CD14-positive monocyte (primary cell): ENCODE results near the gene ZDHHC14. TPM values are rescaled to one million over a fixed set of nuclear protein-coding genes. Genes with fewer than 3 reads are reported as not detected.
A peak's percentile ranks its signal among the peaks of the same experiment; 100 is the strongest.

Source experiments
- DNase-seq, 3 donors: peaks; one replicate each; pipeline ENCODE4 v3.0.0-alpha.2; 2011 to 2022
- H2AFZ ChIP-seq: 2 replicates; pipeline ENCODE4 v1.6.0; 2012; ENCODE audit warnings: mild to moderate bottlenecking, low read depth, low read length, inconsistent platforms; ENCODE audit not compliant: insufficient read depth, poor library complexity, severe bottlenecking
- H3K27ac ChIP-seq, 2 donors: 1 replicate in 1 of 2; 2 replicates in 1 of 2; pipeline ENCODE4 v1.5.1; 2012 to 2013; ENCODE audit warnings: low read length in 2 of 2, control low read depth in 1 of 2, inconsistent platforms in 1 of 2, low read depth in 1 of 2, mild to moderate bottlenecking in 1 of 2
- H3K27me3 ChIP-seq, 2 donors: one replicate each; pipeline versions ENCODE4 v1.6.0 to v1.6.1; 2011 to 2013; ENCODE audit warnings: low read length in 2 of 2; ENCODE audit not compliant: control insufficient read depth in 2 of 2, insufficient read depth in 2 of 2
- H3K36me3 ChIP-seq, 2 donors: replicated peaks in 1 of 2; 1 replicate in 1 of 2; 2 replicates in 1 of 2; pipeline versions ENCODE4 v1.5.1 to v1.6.1; 2012 to 2013; ENCODE audit warnings: low read length in 2 of 2, control low read depth in 1 of 2, inconsistent platforms in 1 of 2, mild to moderate bottlenecking in 1 of 2; ENCODE audit not compliant: insufficient read depth in 2 of 2, control insufficient read depth in 1 of 2
- H3K4me1 ChIP-seq, 2 donors: 1 replicate in 1 of 2; 2 replicates in 1 of 2; pipeline versions ENCODE4 v1.5.1 to v1.6.1; 2012 to 2013; ENCODE audit warnings: low read length in 2 of 2, control low read depth in 1 of 2, inconsistent platforms in 1 of 2, mild to moderate bottlenecking in 1 of 2, moderate library complexity in 1 of 2; ENCODE audit not compliant: insufficient read depth in 2 of 2, control insufficient read depth in 1 of 2
- H3K4me2 ChIP-seq: replicated peaks from 2 replicates; pipeline ENCODE3; 2012; ENCODE audit warnings: low read length, moderate library complexity, mild to moderate bottlenecking; ENCODE audit not compliant: poor library complexity, severe bottlenecking; ENCODE audit errors: extremely low read depth
- H3K4me3 ChIP-seq, 3 experiments: fragments of 200-600 bp in 1 of 3; sonication (generic) in 1 of 3; replicated peaks in 1 of 3; 1 replicate in 2 of 3; 2 replicates in 1 of 3; pipeline ENCODE4 v1.5.1; 2011 to 2013; ENCODE audit warnings: low read length in 3 of 3, mild to moderate bottlenecking in 3 of 3, control low read depth in 2 of 3, low read depth in 2 of 3, inconsistent platforms in 1 of 3, moderate library complexity in 1 of 3
- H3K79me2 ChIP-seq: 2 replicates; pipeline ENCODE4 v1.6.0; 2012; ENCODE audit warnings: mild to moderate bottlenecking, control low read depth, inconsistent platforms, low read length, moderate library complexity; ENCODE audit not compliant: insufficient read depth
- H3K9ac ChIP-seq: 2 replicates; pipeline ENCODE4 v1.6.0; 2017; ENCODE audit warnings: low read length, mild to moderate bottlenecking; ENCODE audit not compliant: insufficient read depth, poor library complexity, severe bottlenecking
- H3K9me3 ChIP-seq, 2 donors: replicated peaks in 1 of 2; 1 replicate in 1 of 2; 2 replicates in 1 of 2; pipeline versions ENCODE4 v1.5.1 to v1.6.1; 2012 to 2013; ENCODE audit warnings: low read length in 2 of 2, control low read depth in 1 of 2; ENCODE audit not compliant: control insufficient read depth in 1 of 2, insufficient read depth in 1 of 2
- H4K20me1 ChIP-seq: 2 replicates; pipeline ENCODE4 v1.6.0; 2012; ENCODE audit warnings: mild to moderate bottlenecking, low read length, control low read depth, moderate library complexity; ENCODE audit not compliant: insufficient read depth
- H3K27ac Mint-ChIP-seq, 7 donors: one replicate each; pipeline ENCODE4 v1.8.0; 2020; ENCODE audit warnings: mild to moderate bottlenecking in 7 of 7, mixed read lengths in 7 of 7, moderate library complexity in 6 of 7, inconsistent platforms in 2 of 7
- H3K27me3 Mint-ChIP-seq, 3 donors: one replicate each; pipeline ENCODE4 v1.8.0; 2021 to 2022; ENCODE audit warnings: low read depth in 3 of 3, mild to moderate bottlenecking in 3 of 3, mixed read lengths in 3 of 3, moderate library complexity in 3 of 3, inconsistent platforms in 1 of 3
- H3K36me3 Mint-ChIP-seq, 2 donors: one replicate each; pipeline ENCODE4 v1.8.0; 2020; ENCODE audit warnings: mixed read lengths in 2 of 2, inconsistent platforms in 1 of 2, mild to moderate bottlenecking in 1 of 2
- H3K4me1 Mint-ChIP-seq: one replicate; pipeline ENCODE4 v1.8.0; 2020; ENCODE audit warnings: mild to moderate bottlenecking, mixed read lengths
- H3K4me3 Mint-ChIP-seq, 2 donors: one replicate each; pipeline ENCODE4 v1.8.0; 2020; ENCODE audit warnings: mild to moderate bottlenecking in 2 of 2, mixed read lengths in 2 of 2, moderate library complexity in 1 of 2
- H3K9me3 Mint-ChIP-seq, 7 donors: one replicate each; pipeline ENCODE4 v1.8.0; 2020 to 2022; ENCODE audit warnings: mixed read lengths in 7 of 7, mild to moderate bottlenecking in 6 of 7, moderate library complexity in 6 of 7, inconsistent platforms in 2 of 7
- WGBS: methylation state at CpG from one replicate; pipeline ENCODE4 v1.1.5; 2013; ENCODE audit warnings: missing lambda C conversion rate; ENCODE audit not compliant: insufficient coverage; 5-methylcytosine and 5-hydroxymethylcytosine counted together
- intact Hi-C, 2 donors: fragments of 100-400 bp; cut with micrococcal nuclease; formaldehyde crosslinking; loops; one replicate each; pipeline versions ENCODE4 v1.15.0 to v1.15.1; 2023
- polyA plus RNA-seq, 3 donors: library from polyadenylated mRNA; depleted of rRNA in 1 of 3; unstranded in 2 of 3; stranded (reverse) in 1 of 3; fragments of 300-500 nt in 2 of 3; fragments of >200 nt in 1 of 3; fragmentation: Illumina TruSeq in 2 of 3; gene quantifications; 1 replicate in 2 of 3; 2 replicates in 1 of 3; pipeline ENCODE4 v1.2.3, GENCODE V29; 2012 to 2021
- TF ChIP-seq, protein P1 (sequence below): fragments of 200-600 bp; IDR thresholded peaks from one replicate; pipeline ENCODE4 v1.8.0; 2022; ENCODE audit warnings: antibody characterized with exemption, mild to moderate bottlenecking

ZDHHC14 gene
- polyA plus RNA-seq, 3 donors = 0.30 to 1.7 (median 0.93) TPM

DNA sequence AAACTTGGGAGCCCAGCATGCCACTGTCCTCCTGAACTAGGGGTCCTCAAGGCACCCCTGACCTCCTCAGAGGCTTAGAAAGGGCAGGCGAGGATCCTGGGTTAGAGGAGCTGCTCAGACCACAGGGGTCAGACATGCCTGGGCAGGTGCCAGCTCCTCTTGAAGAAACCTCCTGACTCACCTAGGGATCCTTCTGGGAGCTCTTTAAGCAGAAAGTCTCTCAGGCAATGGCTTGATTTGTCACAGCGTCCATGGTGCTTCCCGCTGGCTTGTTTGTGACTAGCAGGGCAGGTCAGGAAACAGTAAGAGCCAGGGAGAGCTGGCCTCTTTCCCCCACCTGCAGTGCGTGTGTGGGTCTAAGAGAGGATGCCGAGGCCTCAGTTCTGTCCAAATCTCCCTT, 267.6 kb downstream of the ZDHHC14 start:
- no peak for DNase-seq
- 80% methylated on average over 3 of the region's 5 CpGs for WGBS
- Histone ChIP-seq H3K4me2 (no peak overlapping the region), H3K9ac (no peak overlapping the region), H3K27ac (no peak overlapping the region), H3K4me3 (no peak overlapping the region), H3K36me3 (no peaks in the 10 kb centered on the region), H4K20me1 (no peaks in the 10 kb centered on the region), H3K9me3 (no peaks in the 10 kb centered on the region), H2AFZ (no peak overlapping the region), H3K4me1 (peaks cover 5 to 15% of the 10 kb centered on the region in 2 donors), H3K79me2 (no peaks in the 10 kb centered on the region), H3K27me3 (no peaks in the 10 kb centered on the region)
- Mint-ChIP-seq H3K4me3 (no peak overlapping the region), H3K9me3 (peaks cover 0 to 5% (median 0%) of the 10 kb centered on the region in 7 donors), H3K27ac (no peak overlapping the region), H3K4me1 (peaks cover 35% of the 10 kb centered on the region), H3K27me3 (peaks cover 5 to 9% (median 7%) of the 10 kb centered on the region in 3 donors), H3K36me3 (peaks cover under 1 to 19% of the 10 kb centered on the region in 2 donors)
- intact Hi-C loops = no loop called here
- TF ChIP-seq, protein P1, sequence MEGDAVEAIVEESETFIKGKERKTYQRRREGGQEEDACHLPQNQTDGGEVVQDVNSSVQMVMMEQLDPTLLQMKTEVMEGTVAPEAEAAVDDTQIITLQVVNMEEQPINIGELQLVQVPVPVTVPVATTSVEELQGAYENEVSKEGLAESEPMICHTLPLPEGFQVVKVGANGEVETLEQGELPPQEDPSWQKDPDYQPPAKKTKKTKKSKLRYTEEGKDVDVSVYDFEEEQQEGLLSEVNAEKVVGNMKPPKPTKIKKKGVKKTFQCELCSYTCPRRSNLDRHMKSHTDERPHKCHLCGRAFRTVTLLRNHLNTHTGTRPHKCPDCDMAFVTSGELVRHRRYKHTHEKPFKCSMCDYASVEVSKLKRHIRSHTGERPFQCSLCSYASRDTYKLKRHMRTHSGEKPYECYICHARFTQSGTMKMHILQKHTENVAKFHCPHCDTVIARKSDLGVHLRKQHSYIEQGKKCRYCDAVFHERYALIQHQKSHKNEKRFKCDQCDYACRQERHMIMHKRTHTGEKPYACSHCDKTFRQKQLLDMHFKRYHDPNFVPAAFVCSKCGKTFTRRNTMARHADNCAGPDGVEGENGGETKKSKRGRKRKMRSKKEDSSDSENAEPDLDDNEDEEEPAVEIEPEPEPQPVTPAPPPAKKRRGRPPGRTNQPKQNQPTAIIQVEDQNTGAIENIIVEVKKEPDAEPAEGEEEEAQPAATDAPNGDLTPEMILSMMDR = no peak

DNA sequence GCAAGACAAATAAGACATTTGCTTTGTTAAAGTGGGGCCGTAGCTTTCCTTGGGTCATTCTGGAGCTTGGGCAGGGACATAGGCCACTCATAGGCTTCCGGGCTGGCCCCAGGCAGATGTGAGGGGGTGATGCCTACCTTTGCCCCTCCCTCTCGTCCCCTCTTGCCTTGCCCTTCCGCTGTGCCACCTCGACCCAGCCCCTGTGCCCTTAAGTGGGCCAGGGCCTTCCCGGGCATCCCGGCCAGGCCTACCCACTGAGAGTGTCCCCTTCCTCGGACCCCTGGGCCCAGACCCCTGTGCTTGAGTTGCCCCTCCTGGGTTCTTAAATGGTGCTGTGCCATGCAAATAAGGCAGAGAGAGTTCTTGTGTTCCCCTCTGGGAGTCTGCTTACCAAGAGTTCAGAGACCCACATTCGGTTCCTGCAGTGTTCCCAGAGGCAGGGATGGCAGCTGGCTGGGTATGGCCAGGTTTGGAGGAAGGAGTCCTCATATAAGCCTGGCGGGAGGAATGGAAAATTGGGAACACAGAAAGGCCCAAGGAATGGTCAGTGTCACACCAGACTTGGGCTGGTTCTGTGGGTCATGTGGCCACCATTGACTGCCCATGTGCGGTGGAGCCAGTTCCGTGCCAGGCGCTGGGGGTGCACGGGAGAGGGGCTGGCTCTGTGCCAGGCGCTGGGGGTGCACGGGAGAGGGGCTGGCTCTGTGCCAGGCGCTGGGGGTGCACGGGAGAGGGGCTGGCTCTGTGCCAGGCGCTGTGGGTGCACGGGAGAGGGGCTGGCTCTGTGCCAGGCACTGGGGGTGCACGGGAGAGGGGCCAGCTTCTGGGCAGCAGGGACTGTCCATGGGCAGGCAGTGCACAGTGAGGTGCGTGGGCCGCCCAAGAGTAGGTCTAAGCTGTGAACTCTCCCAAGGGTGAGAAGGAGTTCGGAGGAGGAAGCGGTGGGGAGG, 268.6 kb downstream of the ZDHHC14 start:
- H3K36me3 ChIP-seq = no peaks in the 10 kb centered on the region
- H3K4me3 Mint-ChIP-seq = peak overlapping the region in 1 of 2 donors; percentile 41
- no peaks in the 10 kb centered on the region for H4K20me1 ChIP-seq
- no peak overlapping the region for H3K4me2 ChIP-seq
- H3K36me3 Mint-ChIP-seq = peaks cover 4 to 21% of the 10 kb centered on the region in 2 donors
- no peaks in the 10 kb centered on the region for H3K79me2 ChIP-seq
- no peaks in the 10 kb centered on the region for H3K9me3 ChIP-seq
- peak overlapping the region in 1 of 7 donors; percentile 45 for H3K27ac Mint-ChIP-seq
- 59% methylated on average over 24 of the region's 25 CpGs for WGBS
- TF ChIP-seq, protein P1 = no peak
- peaks cover 0 to 5% (median 0%) of the 10 kb centered on the region in 7 donors for H3K9me3 Mint-ChIP-seq
- no peak for DNase-seq
- H3K4me1 Mint-ChIP-seq = peaks cover 35% of the 10 kb centered on the region
- H3K27me3 Mint-ChIP-seq = peaks cover 5 to 9% (median 7%) of the 10 kb centered on the region in 3 donors
- no peak overlapping the region for H3K4me3 ChIP-seq
- H3K27ac ChIP-seq = no peak overlapping the region
- intact Hi-C loops = no loop called here
- peaks cover 5 to 15% of the 10 kb centered on the region in 2 donors for H3K4me1 ChIP-seq
- H2AFZ ChIP-seq = no peak overlapping the region
- H3K9ac ChIP-seq = no peak overlapping the region
- H3K27me3 ChIP-seq = no peaks in the 10 kb centered on the region
